Fibroblast of lung (primary cell): ENCODE results near the gene STPG3.

Experiments used
- EZH2 ChIP-seq: IDR thresholded peaks from 2 replicates; pipeline ENCODE4 v1.5.1; 2012; ENCODE audit warnings: low read length, control low read depth, mild to moderate bottlenecking; ENCODE audit errors: missing control alignments
- TF ChIP-seq, protein P1 (sequence below), 2 donors: IDR thresholded peaks in 1 of 2; conservative IDR thresholded peaks in 1 of 2; 1 replicate in 1 of 2; 2 replicates in 1 of 2; pipeline ENCODE4 v1.5.1; 2011 to 2012; ENCODE audit warnings: low read length in 2 of 2, control low read depth in 1 of 2, inconsistent platforms in 1 of 2, low read depth in 1 of 2, mild to moderate bottlenecking in 1 of 2

DNA sequence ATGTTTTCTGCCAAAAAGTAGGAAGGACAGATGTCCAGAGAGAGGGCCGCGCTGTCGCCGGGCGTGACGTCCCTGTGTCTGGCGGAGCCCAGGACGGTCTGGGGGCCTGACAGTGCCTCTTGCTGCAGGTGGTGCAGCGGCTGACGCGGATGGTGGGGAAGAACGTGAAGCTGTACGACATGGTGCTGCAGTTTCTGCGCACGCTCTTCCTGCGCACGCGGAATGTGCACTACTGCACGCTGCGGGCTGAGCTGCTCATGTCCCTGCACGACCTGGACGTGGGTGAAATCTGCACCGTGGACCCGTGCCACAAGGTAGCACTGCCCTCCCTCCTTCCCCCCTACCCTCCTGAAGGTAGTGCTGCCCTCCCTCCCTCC lies 11.8 kb downstream of the STPG3 start:
- TF ChIP-seq, protein P1, sequence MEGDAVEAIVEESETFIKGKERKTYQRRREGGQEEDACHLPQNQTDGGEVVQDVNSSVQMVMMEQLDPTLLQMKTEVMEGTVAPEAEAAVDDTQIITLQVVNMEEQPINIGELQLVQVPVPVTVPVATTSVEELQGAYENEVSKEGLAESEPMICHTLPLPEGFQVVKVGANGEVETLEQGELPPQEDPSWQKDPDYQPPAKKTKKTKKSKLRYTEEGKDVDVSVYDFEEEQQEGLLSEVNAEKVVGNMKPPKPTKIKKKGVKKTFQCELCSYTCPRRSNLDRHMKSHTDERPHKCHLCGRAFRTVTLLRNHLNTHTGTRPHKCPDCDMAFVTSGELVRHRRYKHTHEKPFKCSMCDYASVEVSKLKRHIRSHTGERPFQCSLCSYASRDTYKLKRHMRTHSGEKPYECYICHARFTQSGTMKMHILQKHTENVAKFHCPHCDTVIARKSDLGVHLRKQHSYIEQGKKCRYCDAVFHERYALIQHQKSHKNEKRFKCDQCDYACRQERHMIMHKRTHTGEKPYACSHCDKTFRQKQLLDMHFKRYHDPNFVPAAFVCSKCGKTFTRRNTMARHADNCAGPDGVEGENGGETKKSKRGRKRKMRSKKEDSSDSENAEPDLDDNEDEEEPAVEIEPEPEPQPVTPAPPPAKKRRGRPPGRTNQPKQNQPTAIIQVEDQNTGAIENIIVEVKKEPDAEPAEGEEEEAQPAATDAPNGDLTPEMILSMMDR (conservative IDR thresholded peaks at IDR 0.05 in 1 of 2, IDR thresholded peaks at IDR 0.05 in 1 of 2; ENCODE audit: low read depth in 1 of 2, low read length in 2 of 2), result no peak
- no peak for TF ChIP-seq EZH2
